ENCODE results near the gene RPH3AL. TPM values are rescaled to one million over a fixed set of nuclear protein-coding genes. Genes with fewer than 3 reads are reported as not detected.

The RPH3AL gene
- total RNA-seq, 4 donors from 2014 or later: 24.3 to 90.5 (median 47.2) TPM

- TF ChIP-seq EP300 (IDR thresholded peaks at IDR 0.05; ENCODE audit: low read depth): no peak
- no peak overlapping the region for H3K4me3 ChIP-seq
- no peak for DNase-seq
- H3K4me1 ChIP-seq: peaks cover 5 to 14% (median 13%) of the 10 kb centered on the region in 4 donors
- H3K36me3 ChIP-seq: no peaks in the 10 kb centered on the region
- no peak overlapping the region for H3K27ac ChIP-seq
- H3K27me3 ChIP-seq: peaks cover 63% of the 10 kb centered on the region
- 80% methylated on average over 6 of the region's 6 CpGs; no CpG with 5 or more reads in 1 of the 2 donors for WGBS, 2 donors (ENCODE audit: low coverage in 1 of 2)
- no peaks in the 10 kb centered on the region for H3K9me3 ChIP-seq
- in situ Hi-C loops (cut with MboI; ENCODE audit: low pct_ligation_motif_present in 1 of 4, low pct_unique_long_range_greater_than_20kb in 1 of 4, low sequenced_read_pairs in 3 of 4) (no loop called here), intact Hi-C loops (cut with DNase I; ENCODE audit: low total_unique reads) (loop anchor here (2.0 kb wide), 1 partner anchor 23 kb away; no protein-coding TSS in a partner anchor)
Measured at GRCh38 chr17:177762-178161, 174.8 kb downstream of the RPH3AL start.

GRCh38 chr17:177155-177554 is 175.5 kb downstream of the RPH3AL start:
- no peaks in the 10 kb centered on the region for H3K9me3 ChIP-seq
- peaks cover 5 to 14% (median 13%) of the 10 kb centered on the region in 4 donors for H3K4me1 ChIP-seq
- H3K27ac ChIP-seq: no peak overlapping the region
- peaks cover 57% of the 10 kb centered on the region for H3K27me3 ChIP-seq
- DNase-seq: no peak
- intact Hi-C loops (cut with DNase I; ENCODE audit: low total_unique reads) (loop anchor here (2.0 kb wide), 1 partner anchor 24 kb away; no protein-coding TSS in a partner anchor), in situ Hi-C loops (cut with MboI; ENCODE audit: low pct_ligation_motif_present in 1 of 4, low pct_unique_long_range_greater_than_20kb in 1 of 4, low sequenced_read_pairs in 3 of 4) (no loop called here)
- H3K4me3 ChIP-seq: no peak overlapping the region
- H3K36me3 ChIP-seq: no peaks in the 10 kb centered on the region
- 74 to 82% methylated on average over 3 of the region's 3 CpGs for WGBS, 2 donors (ENCODE audit: low coverage in 1 of 2)
- TF ChIP-seq POLR2AphosphoS5 (IDR thresholded peaks at IDR 0.05) (no peak), POLR2A (IDR thresholded peaks at IDR 0.05) (no peak), CTCF (IDR thresholded peaks at IDR 0.05) (no peak), EP300 (IDR thresholded peaks at IDR 0.05; ENCODE audit: low read depth) (no peak)

GRCh38 chr17:173166-173911 is 179.3 kb downstream of the RPH3AL start:
- WGBS, 2 donors (ENCODE audit: low coverage in 1 of 2): 83% methylated on average over 10 of the region's 10 CpGs; no CpG with 5 or more reads in 1 of the 2 donors

GRCh38 chr17:172401-172800 is 180.2 kb downstream of the RPH3AL start:
- Histone ChIP-seq H3K27ac (no peak overlapping the region), H3K4me1 (no peaks in the 10 kb centered on the region), H3K4me3 (no peak overlapping the region), H3K27me3 (peaks cover 14% of the 10 kb centered on the region), H3K9me3 (no peaks in the 10 kb centered on the region), H3K36me3 (no peaks in the 10 kb centered on the region)
- WGBS, 2 donors (ENCODE audit: low coverage in 1 of 2): 80 to 81% methylated on average over 2 to 11 of the region's 11 CpGs
- in situ Hi-C loops (cut with MboI; ENCODE audit: low pct_ligation_motif_present in 1 of 4, low pct_unique_long_range_greater_than_20kb in 1 of 4, low sequenced_read_pairs in 3 of 4) (no loop called here), intact Hi-C loops (cut with DNase I; ENCODE audit: low total_unique reads) (no loop called here)
- no peak for TF ChIP-seq EP300 (IDR thresholded peaks at IDR 0.05; ENCODE audit: low read depth)
- no peak for TF ChIP-seq CTCF (IDR thresholded peaks at IDR 0.05)
- DNase-seq: no peak

More at GRCh38 chr17:173166-173911, 179.3 kb downstream of the RPH3AL start:
- no peak overlapping the region for H3K4me3 ChIP-seq
- H3K36me3 ChIP-seq: no peaks in the 10 kb centered on the region
- TF ChIP-seq POLR2AphosphoS5 (IDR thresholded peaks at IDR 0.05) (no peak), CTCF (IDR thresholded peaks at IDR 0.05) (no peak), POLR2A (IDR thresholded peaks at IDR 0.05) (no peak), EP300 (IDR thresholded peaks at IDR 0.05; ENCODE audit: low read depth) (no peak)
- no peak for DNase-seq
- intact Hi-C loops (cut with DNase I; ENCODE audit: low total_unique reads) (no loop called here), in situ Hi-C loops (cut with MboI; ENCODE audit: low pct_ligation_motif_present in 1 of 4, low pct_unique_long_range_greater_than_20kb in 1 of 4, low sequenced_read_pairs in 3 of 4) (no loop called here)
- no peaks in the 10 kb centered on the region for H3K4me1 ChIP-seq
- H3K9me3 ChIP-seq: no peaks in the 10 kb centered on the region
- peaks cover 21% of the 10 kb centered on the region for H3K27me3 ChIP-seq
- H3K27ac ChIP-seq: no peak overlapping the region

Data from transverse colon (tissue), 4 donors.